GM12891 (cell line): ENCODE results near the gene TLCD3A.

Experiments used
- POLR2A ChIP-seq: IDR thresholded peaks from 2 replicates; pipeline ENCODE4 v1.6.1; 2011; ENCODE audit warnings: low read depth, low read length, control low read depth
- TAF1 ChIP-seq: IDR thresholded peaks from 2 replicates; pipeline ENCODE4 v1.6.1; 2011; ENCODE audit warnings: low read depth, low read length, control low read depth

GRCh38 chr17:683499-684254, 48.7 kb upstream of the TLCD3A start:
- TF ChIP-seq POLR2A (no peak), TAF1 (no peak)
